NCI-H1092 (cell line): ENCODE data around the gene NPB.
"Not testable (repeated sequence)": the region's sequence is repeated elsewhere in the genome, so short reads cannot be mapped to it uniquely, and the experiment has no call there.

ENCODE experiments used
- DNase-seq: peaks from one replicate; lab custom pipeline; 2025; lab: John Stamatoyannopoulos, UW

Gene NPB

DNA sequence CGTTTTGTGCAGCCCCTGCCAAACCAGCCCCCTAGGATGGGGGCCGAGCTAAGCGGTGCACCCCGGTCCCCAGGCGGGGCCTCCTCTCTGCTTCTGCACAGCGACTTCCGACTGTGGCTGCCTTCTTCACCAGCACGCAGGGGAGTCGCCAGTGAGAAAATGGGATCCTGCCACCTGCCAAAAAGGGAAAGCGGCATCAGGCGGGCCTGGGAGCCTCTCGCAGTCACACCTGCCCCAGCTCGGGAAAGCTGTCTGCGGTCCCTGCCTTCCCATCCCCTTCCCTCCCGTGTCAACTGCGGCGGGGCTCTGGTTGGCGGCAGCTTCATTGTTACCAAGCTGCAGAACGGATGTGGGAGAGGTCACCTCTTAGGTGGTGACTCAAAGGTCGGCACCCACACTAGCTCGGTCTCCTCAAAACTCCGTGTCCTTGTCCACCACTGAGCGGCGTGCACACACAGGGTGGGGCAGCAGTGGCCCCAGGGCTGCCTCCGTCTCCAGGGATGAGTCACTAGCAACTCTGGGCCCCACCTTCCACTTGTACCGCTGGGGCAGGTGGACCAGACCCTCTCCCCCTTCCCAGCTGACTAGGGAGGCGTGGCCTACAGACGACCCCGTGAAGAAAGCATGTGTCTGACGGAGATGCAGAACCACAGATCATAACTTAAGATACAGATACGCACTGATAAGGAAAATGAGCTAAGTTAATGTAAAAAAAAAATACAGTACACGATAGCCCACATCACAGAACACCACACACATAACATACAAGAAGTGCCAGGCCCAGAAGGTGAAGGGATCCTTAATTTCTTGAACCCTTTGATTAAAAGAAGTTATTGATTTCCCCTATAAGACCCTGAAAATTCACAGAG is 10.6 kb downstream of the NPB start:
- no peak for DNase-seq

DNA sequence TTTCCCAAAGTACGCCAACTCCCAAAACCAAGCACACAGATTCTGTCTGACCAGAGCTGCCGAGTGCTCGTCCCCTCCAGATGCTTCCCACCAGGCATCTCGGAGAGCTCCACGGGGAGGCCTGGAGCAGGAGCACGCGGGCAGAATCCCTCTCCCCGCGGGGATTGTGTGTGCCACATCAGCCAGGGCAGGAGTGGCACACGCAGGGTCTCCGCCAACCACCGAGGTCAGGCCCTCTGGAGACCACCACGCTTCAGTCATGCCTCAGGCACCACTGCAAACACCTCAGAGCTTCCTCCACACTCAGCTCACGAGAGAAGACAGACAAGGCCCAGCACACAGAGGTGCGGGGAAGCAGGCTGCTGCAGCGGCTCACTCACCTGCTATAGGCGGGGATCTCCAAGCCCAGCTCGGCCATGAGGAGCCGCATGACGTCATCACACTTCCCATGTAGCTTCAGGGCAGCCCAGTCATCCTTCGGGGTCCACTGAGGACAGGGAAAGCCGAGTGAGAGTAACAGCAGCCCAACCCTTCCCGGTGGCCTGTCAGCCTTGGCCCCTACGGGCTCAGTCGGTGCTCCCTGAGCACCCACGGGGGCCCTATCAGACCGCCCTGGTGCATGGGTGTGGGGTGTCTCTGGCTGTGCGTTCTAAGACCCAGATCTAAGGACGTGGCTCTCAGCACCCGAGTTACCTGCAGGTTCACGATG is 11.5 kb downstream of the NPB start:
- no peak for DNase-seq

DNA sequence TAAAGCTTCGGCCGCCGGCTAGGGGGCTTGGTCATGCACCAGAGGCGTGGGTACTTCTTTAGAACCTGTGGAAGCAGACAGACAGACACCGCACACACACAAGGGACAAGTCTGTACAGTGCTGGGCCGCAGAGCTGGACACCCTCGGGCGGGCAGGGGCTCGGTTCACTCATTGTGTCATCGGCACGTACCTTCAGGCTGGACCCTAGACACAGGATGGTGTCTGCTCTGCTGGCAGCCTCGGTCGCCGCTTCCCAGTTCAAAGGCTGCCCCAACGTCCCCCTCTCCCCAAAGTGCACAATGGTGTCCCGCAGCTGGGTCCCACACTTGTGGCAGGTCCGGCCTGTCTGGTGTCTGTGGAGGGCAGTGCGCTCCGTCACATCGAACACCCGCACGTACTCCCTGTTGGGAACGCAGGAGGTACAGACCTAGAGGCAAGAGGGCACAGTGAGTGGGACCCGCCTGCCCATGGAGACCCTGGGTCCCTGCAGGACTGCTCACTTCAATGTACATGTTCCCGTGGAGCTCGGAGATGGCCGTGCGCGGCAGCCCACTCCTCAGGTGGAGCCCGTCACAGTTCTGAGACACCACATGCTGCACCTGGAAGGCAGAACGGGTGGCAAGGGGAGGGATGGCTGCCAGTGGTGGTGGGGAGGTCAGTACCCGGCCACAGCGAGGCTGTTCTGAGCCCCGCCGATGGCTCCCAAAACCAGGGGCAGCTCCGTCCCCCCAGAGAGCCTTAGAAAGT is 12.2 kb downstream of the NPB start:
- no peak for DNase-seq

GRCh38 chr17:81915331-81915730 is 13.3 kb downstream of the NPB start:
- no peak for DNase-seq

- DNase-seq: no peak
Observed at GRCh38 chr17:81916234-81917001, 14.4 kb downstream of the NPB start.

DNA sequence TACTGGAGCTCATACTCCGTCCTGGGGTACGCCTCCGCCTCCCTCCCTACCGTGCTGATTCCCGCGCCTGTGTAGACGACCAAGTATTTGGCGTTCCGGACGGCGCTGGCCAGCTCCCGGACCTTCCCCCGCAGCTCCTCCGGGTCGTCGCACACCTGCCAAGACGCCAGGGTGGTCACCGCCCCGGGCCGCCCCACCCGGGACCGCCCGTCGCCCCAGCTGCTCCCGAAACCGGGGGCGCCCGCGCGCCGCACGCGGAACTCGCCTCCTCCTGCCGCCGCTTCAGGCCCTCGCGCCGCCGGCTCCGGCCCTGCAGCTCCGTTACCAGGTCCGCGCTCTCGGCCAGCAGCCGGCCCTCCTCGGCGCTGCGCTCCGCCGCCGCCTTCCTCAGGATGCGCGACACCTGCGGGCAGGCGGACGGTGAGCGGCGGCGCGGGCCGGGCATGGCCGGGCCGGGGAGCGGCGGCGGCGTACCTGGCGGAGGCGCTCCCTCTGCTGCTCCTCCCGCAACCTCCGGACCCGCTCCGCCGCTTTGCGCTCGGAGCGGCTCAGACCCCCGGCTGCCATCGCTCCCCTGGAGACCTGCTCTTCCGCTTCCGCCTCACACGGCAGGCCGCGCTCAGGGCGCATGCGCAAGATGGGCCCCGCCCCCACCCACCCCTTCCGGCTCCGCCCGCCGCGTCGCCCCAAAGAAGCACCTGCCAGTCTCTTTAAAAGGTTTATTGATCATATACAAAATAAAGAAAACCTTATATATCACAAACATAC is 15.7 kb downstream of the NPB start, which contains the start of gene SIRT7:
Gene SIRT7, minus strand, starts transcription at position 612 of the 768 bp plus-strand sequence. Its CDS starts 45 bp downstream, at position 567.
- peak; percentile 74 for DNase-seq

- DNase-seq: not testable (repeated sequence)
Observed at GRCh38 chr17:81918333-81918669, 16.3 kb downstream of the NPB start.

GRCh38 chr17:81918832-81919545 is 17.0 kb downstream of the NPB start:
- no peak for DNase-seq

DNA sequence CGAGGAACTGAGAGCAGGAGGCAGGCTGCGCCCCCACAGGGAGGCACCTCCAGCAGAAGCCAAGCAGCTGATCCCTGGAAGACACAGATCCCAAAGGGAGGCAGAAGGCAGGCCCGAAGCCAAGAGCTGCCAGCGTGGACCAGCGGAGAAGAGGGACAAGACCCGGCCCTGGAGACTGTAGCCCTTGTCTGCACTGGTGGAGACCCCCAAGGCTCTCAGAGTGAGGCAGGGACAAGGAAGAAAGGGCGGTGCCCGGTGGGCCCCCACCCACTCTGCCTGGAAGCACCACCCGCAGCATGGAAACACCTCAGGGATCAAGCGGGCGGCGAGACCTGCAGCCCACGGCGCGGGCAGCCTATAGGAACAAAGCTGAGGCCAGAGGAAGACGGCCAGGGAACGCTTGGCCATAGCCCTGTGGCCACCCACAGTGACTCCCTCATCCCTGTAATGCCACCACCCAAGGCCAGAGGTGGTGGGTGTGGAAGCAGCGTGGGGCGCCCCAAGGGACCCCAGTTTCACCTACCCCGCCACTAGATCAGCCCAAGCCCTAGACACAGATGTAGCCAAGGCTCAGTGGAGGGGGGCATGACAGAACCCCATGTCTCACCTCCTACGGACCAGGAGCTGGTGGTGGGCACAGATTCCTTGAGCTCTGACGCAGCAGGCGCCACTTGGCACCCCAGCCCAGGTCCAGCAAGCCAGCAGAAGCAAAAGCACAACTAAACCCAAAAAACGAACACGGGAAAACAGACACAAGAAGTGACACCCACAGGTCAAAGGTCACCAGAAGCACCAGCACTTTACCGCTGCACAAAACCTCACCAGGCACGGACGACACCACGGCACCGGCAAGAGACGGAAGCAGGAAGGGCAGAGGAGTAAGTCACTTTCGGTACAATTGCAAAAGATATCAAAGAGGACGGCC is 18.8 kb downstream of the NPB start:
- no peak for DNase-seq

- DNase-seq: no peak
Observed at GRCh38 chr17:81921537-81921862, 19.5 kb downstream of the NPB start.

DNA sequence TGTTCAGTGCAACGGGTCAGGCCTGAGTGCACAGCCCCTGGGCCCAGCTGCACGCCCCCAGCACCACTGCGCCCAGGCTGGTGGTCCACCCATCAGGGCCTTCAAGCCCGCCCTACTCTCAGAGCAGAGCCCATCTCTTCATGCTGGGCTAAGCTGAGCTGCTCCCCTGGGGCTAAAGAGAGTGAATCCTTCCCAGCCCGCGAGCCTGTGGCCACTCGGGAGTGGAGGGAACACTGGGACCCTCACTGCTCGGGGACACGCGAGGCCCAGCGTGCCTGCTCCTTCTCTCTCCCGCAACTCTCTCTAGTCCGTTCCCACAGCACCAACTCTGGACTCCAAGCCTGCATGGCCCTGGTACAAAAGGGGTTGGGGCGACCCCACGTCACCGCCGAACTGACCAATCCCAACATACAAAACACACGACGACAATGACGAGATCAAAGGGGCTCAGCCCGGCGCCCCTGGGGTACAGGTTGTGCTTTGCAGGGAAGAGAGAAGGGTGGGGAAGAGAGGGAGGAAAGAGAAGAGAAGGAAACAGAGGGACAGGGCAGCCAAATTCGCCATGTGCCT is 20.0 kb downstream of the NPB start:
- no peak for DNase-seq

DNA sequence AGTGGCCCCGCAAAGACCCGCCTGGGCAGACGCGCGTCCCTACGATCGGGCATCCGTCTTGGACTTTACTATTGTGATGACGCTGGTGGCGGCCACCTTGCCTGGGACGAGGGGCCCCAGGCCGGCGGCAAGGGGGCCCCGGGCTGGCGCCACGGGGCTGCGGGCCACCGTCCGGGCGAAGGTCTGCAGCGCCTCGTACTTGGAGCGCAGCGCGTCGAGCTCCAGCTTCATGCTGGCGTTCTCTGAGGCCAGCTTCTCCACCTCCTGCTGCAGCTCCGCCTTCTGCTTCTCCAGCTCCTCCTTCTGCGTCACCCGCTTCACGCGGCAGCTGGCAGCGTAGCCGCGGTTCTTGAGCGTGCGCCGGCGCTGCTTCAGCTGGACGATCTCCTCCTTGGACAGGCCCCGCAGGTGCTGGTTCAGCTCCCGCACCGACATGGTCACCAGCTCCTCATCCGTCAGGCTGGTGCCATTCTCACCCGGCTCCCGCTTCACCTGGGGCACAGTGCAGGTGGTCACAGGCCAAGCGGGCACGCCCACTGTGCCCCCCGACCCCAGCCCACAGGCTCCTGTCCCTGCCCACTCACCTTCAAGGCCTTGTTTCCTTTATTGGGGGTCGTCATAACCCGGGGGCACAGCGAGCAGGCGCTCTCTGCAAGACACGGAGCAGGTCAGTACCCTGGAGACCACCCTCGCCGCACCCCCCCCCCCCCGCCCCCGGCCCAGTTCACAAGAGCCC is 20.7 kb downstream of the NPB start:
- no peak for DNase-seq

- no peak for DNase-seq
Observed at GRCh38 chr17:81923302-81924260, 21.5 kb downstream of the NPB start.

DNA sequence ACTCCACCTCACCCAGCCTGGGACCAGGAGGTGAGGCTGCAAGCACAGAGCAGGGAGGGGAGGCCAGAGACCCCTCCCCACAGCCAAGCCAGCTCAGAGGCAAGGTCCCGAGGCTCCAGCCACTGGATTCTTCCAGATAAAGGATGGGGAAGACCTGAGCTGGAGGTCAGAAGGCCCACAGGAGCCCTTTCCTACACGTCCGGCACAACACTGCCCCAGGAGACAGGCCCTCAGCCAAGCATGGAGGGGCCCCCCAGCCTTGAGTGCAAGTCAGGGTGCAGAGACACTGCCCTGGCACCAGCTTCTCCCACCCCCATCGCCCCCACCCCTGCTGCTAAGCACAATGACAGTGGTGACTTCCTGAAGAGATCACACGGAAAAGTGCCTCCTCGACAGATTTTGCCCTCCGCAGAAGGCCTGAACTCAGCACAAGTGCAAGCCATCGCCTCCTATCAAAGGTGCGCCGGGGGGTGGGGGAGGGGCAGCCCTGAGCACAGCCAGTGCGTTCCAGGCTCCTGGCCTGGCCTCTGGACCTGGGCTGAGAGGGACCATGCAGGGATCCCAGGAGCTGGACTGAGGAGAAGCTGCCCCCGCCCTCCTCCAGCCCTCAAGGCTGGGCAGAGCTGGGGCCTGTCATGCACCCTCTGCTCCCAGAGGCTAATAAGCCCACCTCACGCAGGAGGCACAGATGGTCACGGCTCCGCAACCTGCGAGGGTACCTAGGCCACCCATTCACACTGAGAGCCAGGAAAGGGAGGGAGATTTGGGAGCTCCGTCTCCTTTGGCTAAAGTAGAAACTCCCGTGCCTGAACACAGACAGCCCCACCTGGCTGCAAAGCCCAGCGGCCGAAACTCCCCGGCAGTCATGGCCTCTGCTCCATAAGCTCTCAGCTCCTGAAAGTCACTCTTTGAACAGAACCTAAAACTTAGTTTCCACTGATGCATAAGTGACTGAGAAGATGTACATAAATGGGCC is 22.8 kb downstream of the NPB start:
- no peak for DNase-seq

- no peak for DNase-seq
Observed at GRCh38 chr17:81925860-81926450, 23.9 kb downstream of the NPB start.
